Psoas muscle (tissue), 8 donors: ENCODE data around the gene TEKT2. TPM values are rescaled to one million over a fixed set of nuclear protein-coding genes. Genes with fewer than 3 reads are reported as not detected.

Experiments
- ATAC-seq, 4 donors: fragments of 200-7000 bp; cut with Tn5 transposase; one replicate each; pipeline ENCODE4 v1.9.1; 2020; ENCODE audit warnings: moderate library complexity in 3 of 4, mild to moderate bottlenecking in 2 of 4
- DNase-seq, 2 donors: peaks; one replicate each; pipeline ENCODE4 v3.0.0-alpha.2; 2020
- H3K27ac ChIP-seq: fragments of 200-600 bp; one replicate; pipeline ENCODE4 v1.8.0; 2022
- H3K27me3 ChIP-seq, 3 donors: fragments of 200-600 bp in 1 of 3; one replicate each; pipeline versions ENCODE4 v1.6.1 to v1.8.0; 2013 to 2022; ENCODE audit warnings: low read length in 2 of 3, mild to moderate bottlenecking in 2 of 3, moderate library complexity in 1 of 3; ENCODE audit not compliant: insufficient read depth in 3 of 3
- H3K36me3 ChIP-seq, 2 donors: fragments of 200-600 bp in 1 of 2; one replicate each; pipeline versions ENCODE4 v1.6.1 to v1.8.0; 2013 to 2022; ENCODE audit warnings: low read depth in 1 of 2, mild to moderate bottlenecking in 1 of 2, moderate library complexity in 1 of 2; ENCODE audit not compliant: insufficient read depth in 1 of 2
- H3K4me1 ChIP-seq: fragments of 200-600 bp; one replicate; pipeline ENCODE4 v1.8.0; 2022
- H3K4me3 ChIP-seq: fragments of 200-600 bp; one replicate; pipeline ENCODE4 v1.8.0; 2022; ENCODE audit warnings: mild to moderate bottlenecking
- H3K9me3 ChIP-seq: fragments of 200-600 bp; one replicate; pipeline ENCODE4 v1.8.0; 2022
- CTCF ChIP-seq: fragments of 200-600 bp; IDR thresholded peaks from one replicate; pipeline ENCODE4 v1.8.0; 2022; ENCODE audit warnings: antibody characterized with exemption
- WGBS, 3 donors: extraction: QIAGEN DNeasy Blood & Tissue Kit; methylation state at CpG; one replicate each; pipeline versions ENCODE4 v1.1.6 to v1.1.7; 2013; 5-methylcytosine and 5-hydroxymethylcytosine counted together
- intact Hi-C, 2 donors: fragments of 100-400 bp; cut with DNase I; formaldehyde crosslinking; loops; one replicate each; pipeline versions ENCODE4 v1.11.0 to v1.14.2; 2022
- polyA plus RNA-seq, 3 donors: library from polyadenylated mRNA; stranded (reverse); fragments of 200-250 nt; gene quantifications; one replicate each; pipeline ENCODE4 v1.2.3, GENCODE V29; 2013
- total RNA-seq, 4 donors: library from RNA; stranded (reverse); fragmentation: NEBNext Ultra II Directional in 2 of 4; extraction: Animal tissue kit (Norgen Biotek cat#: 25700) in 2 of 4; gene quantifications; one replicate each; pipeline versions ENCODE4 v1.2.1 to v1.2.4, GENCODE V29; 2021 to 2023
- donor health status: healthy with polysubstance abuse.
- donor health status: DM: no; HTN: no; CAD: no; lungs with moderate emphysema.
- donor health status: Bipolar disorder and iron deficiency.
- donor health status: healthy.
- donor health status: DM: yes; HTN: yes; CAD: no.
- donor health status: DM: no; HTN: no; CAD: no.
- donor health status: DM: no; HTN: no; CAD: no.
- donor health status: DM: yes; HTN: yes; CAD: no.

TEKT2 gene
- total and polyA plus RNA-seq, 7 donors: 0.03 to 0.04 TPM; not detected in 5

DNA sequence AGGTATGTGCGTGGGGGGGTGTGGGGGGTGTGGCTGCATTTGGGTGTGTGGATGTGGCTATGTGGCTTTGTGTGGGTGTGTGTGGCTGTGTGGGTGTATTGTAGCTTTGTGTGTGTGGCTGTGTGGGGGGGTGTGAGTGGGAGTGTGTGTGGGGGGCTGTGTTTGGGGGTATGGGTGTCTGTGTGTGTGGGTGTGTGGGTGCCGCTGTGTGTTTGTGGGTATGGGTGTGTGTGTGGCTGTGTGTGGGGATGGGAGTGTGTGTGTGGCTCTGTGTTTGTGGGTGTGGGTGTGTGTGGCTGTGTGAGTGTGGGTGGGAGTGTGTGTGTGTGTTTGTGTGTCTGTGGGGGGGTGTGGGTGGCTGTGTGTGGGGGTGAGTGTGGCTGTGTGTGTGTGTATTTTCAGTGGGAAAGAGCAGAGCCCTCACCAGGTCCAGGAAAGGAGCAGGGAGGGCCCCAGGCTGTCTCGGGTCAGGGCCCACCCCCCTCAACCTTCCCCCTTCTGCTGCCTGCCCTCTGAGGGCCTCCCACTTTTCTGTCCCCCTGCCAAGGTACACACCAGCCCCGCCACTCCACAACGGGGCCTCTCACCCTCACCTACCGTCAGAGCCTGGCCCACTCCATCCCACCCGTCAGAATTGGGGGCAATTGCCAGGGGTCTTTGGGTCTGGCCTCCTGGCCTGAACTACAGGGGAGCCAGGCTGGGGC lies 43.1 kb downstream of the TEKT2 start:
- Histone ChIP-seq H3K9me3 (no peaks in the 10 kb centered on the region), H3K36me3 (no peaks in the 10 kb centered on the region), H3K27me3 (peaks cover 0 to 16% (median 10%) of the 10 kb centered on the region in 3 donors), H3K4me3 (no peak overlapping the region), H3K27ac (no peak overlapping the region), H3K4me1 (no peaks in the 10 kb centered on the region)
- no peak for TF ChIP-seq CTCF
- ATAC-seq: no peak
- intact Hi-C loops: no loop called here
- WGBS, 3 donors: 56 to 78% (median 68%) methylated on average over 6 to 7 of the region's 7 CpGs
- DNase-seq: no peak

DNA sequence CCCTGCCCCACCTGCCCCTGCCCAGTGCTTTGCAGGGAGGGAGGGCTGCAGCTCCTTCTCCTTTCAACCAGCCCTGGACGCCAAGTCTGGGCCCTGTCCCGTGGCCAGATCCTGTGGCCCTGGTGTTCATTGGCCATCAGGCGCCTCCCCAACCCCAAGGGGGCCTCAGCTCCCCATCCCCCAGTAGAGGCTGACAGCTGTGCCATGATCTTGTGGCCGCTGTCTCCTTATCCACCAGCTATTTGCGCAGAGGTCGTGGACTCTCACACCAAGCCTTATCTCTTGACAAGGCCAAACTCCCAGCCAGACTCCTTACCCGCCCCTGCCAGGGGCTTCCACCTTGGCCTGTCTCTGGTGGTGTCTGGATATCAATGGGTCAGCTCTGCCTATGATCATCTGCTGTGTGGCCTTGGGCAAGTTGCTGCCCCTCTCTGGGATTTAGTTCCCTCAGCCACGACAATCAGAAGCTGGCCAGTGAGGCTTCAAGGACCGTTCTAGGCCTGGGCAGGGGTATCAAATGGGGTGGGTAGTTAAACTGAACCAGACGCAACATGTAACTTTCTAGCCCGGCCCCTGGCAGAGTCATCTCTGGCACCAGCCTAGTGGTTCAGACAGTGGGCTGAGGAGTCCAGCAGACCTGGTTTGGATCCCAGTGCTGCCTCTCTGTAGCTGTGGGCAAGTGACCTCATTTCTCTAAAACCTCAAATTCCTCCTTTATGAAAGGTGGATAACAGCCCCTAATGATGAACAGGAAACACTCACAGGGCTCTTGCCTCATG lies 44.4 kb downstream of the TEKT2 start:
- no peaks in the 10 kb centered on the region for H3K36me3 ChIP-seq
- ATAC-seq (no peak), DNase-seq (no peak)
- TF ChIP-seq CTCF: no peak
- no peak overlapping the region for H3K27ac ChIP-seq
- H3K4me1 ChIP-seq: no peaks in the 10 kb centered on the region
- H3K4me3 ChIP-seq: no peak overlapping the region
- intact Hi-C loops: no loop called here
- peaks cover 0 to 13% (median 10%) of the 10 kb centered on the region in 3 donors for H3K27me3 ChIP-seq
- WGBS, 3 donors: 87 to 88% (median 88%) methylated on average over 11 of the region's 11 CpGs
- H3K9me3 ChIP-seq: no peaks in the 10 kb centered on the region

DNA sequence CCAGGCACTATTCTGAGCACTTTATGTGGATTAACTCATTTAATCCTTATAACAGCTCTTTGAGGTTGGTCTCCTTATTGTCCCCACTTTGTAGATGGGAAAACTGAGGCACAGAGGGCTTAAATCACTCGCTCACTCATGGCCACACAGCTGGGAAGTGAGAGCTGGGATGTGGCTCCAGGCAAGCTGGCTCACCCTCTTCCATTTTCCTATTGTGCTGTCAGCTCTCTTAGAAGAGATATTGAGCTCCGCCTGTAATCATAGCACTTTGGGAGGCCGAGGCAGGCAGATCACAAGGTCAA lies 45.0 kb downstream of the TEKT2 start:
- DNase-seq: no peak
- Histone ChIP-seq H3K4me3 (no peak overlapping the region), H3K9me3 (no peaks in the 10 kb centered on the region), H3K4me1 (no peaks in the 10 kb centered on the region), H3K36me3 (no peaks in the 10 kb centered on the region), H3K27me3 (peaks cover 0 to 10% (median 9%) of the 10 kb centered on the region in 3 donors), H3K27ac (no peak overlapping the region)
- no peak for ATAC-seq
- WGBS, 3 donors: 90 to 94% (median 92%) methylated on average over 3 of the region's 3 CpGs
- intact Hi-C loops: no loop called here
- TF ChIP-seq CTCF: no peak

DNA sequence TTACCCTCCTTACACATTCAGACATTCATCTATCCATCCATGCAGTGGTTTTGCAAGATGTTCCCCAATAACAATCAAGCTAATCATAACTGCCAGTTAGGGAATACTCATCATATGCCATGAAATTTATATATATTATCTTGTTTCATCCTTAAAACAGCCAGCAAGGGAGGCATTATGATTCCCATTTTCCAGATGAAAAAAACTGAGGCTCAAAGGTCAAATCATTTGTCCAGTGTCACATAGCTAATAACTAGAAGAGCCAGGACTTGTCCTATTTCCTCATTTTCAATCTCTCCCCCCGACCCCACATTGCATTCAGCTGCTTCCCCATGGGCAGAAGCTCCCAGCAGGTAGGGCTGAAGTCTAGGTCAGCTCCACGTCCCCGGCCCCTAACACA lies 48.1 kb downstream of the TEKT2 start:
- intact Hi-C loops: no loop called here
- WGBS, 3 donors: 53 to 71% (median 65%) methylated on average over 3 of the region's 3 CpGs
- Histone ChIP-seq H3K36me3 (peaks cover 0 to 9% of the 10 kb centered on the region in 2 donors), H3K4me3 (no peak overlapping the region), H3K9me3 (no peaks in the 10 kb centered on the region), H3K4me1 (peaks cover 19% of the 10 kb centered on the region), H3K27ac (no peak overlapping the region), H3K27me3 (no peaks in the 10 kb centered on the region)
- no peak for TF ChIP-seq CTCF
- no peak for DNase-seq
- no peak for ATAC-seq
